ENCODE results near the gene ARIH2. TPM values are rescaled to one million over a fixed set of nuclear protein-coding genes. Genes with fewer than 3 reads are reported as not detected.

ARIH2 gene
- total and polyA plus RNA-seq, 2 donors (not counting 3 experiments of a cell fraction or from before 2014, with no cell fraction given): 59.7 to 85.5 TPM

DNA sequence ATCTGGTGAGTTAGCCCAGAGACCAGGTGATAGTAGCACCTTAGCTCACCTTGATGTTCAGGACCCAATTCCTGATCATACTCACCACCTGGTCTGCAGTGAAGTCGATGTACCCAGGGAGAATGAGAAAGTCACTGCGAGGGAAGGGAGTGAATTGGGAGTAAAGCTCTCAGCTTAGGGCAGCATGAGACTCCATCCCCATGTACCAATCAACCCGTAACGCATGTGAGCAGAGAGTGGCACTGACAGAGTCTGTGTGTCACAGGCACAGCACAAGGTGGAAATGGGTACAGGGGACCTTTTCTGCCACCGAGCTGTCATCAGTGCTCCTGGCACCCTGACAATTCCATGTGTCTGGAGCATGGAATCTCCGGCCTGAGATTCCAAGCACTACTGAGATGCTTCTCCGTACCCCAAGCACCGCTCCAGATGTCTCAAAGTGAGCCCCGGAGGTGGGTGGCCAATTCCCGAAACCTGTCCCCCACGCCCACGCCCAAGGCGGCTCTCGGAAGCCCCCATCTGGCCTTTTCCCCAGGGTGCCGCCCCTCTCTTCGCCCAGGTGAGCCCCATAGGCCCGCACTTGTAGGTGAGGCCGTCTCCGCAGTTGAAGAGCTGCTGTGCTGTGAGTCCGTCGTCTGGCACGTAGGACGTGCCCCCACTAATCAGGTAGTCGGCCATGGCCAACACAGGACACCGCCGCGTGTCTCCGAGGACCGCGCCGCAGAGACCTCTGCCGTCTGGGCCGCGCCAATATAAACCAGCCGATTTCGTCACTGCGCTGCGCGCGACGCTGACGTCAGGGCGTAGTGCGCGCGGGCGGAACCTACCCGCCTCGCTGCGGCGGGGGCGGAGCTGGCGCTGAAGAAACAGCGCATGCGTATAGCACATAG, 110.3 kb downstream of the ARIH2 start, which contains the start of gene IMPDH2:
Gene IMPDH2 (minus strand): TSS at position 726 of the 890 bp plus-strand sequence. CDS start 48 bp downstream, at position 678.
- dilution Hi-C loops (cut with MboI; ENCODE audit: extremely low pct_ligation_motif_present, low sequenced_read_pairs): no loop called here

More for the DNA sequence above, 110.3 kb downstream of the ARIH2 start, which contains the start of gene IMPDH2:
- Histone ChIP-seq H3K4me3 (replicated peaks in 1 of 3; ENCODE audit: insufficient read depth in 1 of 3, low read depth in 1 of 3, low read length in 3 of 3) (peak within 1 kb of the TSS; percentile 7 to 66 (median 44)), H3K79me2 (ENCODE audit: control insufficient read depth, insufficient read depth, low read length) (peaks cover 31% of the 10 kb centered on the region), H3K9me3 (replicated peaks; ENCODE audit: control insufficient read depth, insufficient read depth, low read length) (no peaks in the 10 kb centered on the region), H4K20me1 (replicated peaks; ENCODE audit: control insufficient read depth, extremely low read depth, insufficient read depth, low read length) (no peaks in the 10 kb centered on the region), H3K36me3 (ENCODE audit: control insufficient read depth in 2 of 2, extremely low read depth in 1 of 2, insufficient read depth in 2 of 2, low read length in 2 of 2) (peaks cover 24 to 50% of the 10 kb centered on the region in 2 experiments), H3K9ac (replicated peaks; ENCODE audit: extremely low read depth, insufficient read depth, low read length) (peak within 1 kb of the TSS; percentile 68), H3K9me1 (replicated peaks; ENCODE audit: control insufficient read depth, extremely low read depth, insufficient read depth, low read length) (no peaks in the 10 kb centered on the region), H3K4me1 (ENCODE audit: control insufficient read depth, extremely low read depth, insufficient read depth, low read length) (peaks cover 11% of the 10 kb centered on the region), H3K27me3 (ENCODE audit: control insufficient read depth in 2 of 2, insufficient read depth in 2 of 2, low read length in 2 of 2) (no peaks in the 10 kb centered on the region), H2AFZ (ENCODE audit: low read depth, low read length) (no peak within 1 kb of the TSS), H3K4me2 (ENCODE audit: insufficient read depth, low read length) (peak within 1 kb of the TSS; percentile 56), H3K27ac (ENCODE audit: insufficient read depth, low read depth, low read length) (peak within 1 kb of the TSS; percentile 30)
- peak; percentile 90 for FAIRE-seq
- BruUV-seq (replicated peaks): TSS peak; percentile 53
- TF ChIP-seq FOS (IDR thresholded peaks at IDR 0.05; ENCODE audit: borderline replicate concordance, insufficient read depth, low read length) (no peak), GATA2 (IDR thresholded peaks at IDR 0.05; ENCODE audit: insufficient read depth, insufficient read length, low read depth, low read length) (no peak), POLR2AphosphoS5 (IDR thresholded peaks at IDR 0.05; ENCODE audit: insufficient read depth, low read depth, low read length) (peak; percentile 100), POLR2A (IDR thresholded peaks at IDR 0.05; ENCODE audit: low read depth, low read length) (peak; percentile 99), MYC (IDR thresholded peaks at IDR 0.05; ENCODE audit: low read depth, low read length) (peak; percentile 83)
- TF ChIP-seq, protein P1, sequence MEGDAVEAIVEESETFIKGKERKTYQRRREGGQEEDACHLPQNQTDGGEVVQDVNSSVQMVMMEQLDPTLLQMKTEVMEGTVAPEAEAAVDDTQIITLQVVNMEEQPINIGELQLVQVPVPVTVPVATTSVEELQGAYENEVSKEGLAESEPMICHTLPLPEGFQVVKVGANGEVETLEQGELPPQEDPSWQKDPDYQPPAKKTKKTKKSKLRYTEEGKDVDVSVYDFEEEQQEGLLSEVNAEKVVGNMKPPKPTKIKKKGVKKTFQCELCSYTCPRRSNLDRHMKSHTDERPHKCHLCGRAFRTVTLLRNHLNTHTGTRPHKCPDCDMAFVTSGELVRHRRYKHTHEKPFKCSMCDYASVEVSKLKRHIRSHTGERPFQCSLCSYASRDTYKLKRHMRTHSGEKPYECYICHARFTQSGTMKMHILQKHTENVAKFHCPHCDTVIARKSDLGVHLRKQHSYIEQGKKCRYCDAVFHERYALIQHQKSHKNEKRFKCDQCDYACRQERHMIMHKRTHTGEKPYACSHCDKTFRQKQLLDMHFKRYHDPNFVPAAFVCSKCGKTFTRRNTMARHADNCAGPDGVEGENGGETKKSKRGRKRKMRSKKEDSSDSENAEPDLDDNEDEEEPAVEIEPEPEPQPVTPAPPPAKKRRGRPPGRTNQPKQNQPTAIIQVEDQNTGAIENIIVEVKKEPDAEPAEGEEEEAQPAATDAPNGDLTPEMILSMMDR (IDR thresholded peaks at IDR 0.05; ENCODE audit: extremely low read depth in 1 of 2, insufficient read depth in 1 of 2, low read depth in 1 of 2, low read length in 2 of 2): peak in 1 of 2 donors; percentile 3
- TF ChIP-seq, protein P2, sequence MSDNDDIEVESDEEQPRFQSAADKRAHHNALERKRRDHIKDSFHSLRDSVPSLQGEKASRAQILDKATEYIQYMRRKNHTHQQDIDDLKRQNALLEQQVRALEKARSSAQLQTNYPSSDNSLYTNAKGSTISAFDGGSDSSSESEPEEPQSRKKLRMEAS (IDR thresholded peaks at IDR 0.05; ENCODE audit: insufficient read depth, insufficient read length): peak; percentile 60
- POLR2A ChIA-PET: interaction anchor here (0.6 to 1.3 kb wide), 10 partner anchors 9 to 734 kb away, joined by 3 to 17 read pairs (median 4); partner anchors contain the start of genes ARIH2, QRICH1 and WDR6
- peak; percentile 97 for DNase-seq (ENCODE audit: low read depth, low spot score)
- CTCF ChIA-PET: interaction anchor here (0.6 to 2.3 kb wide), 5 partner anchors 9 to 65 kb away, joined by 3 to 19 read pairs (median 5); partner anchors contain the start of genes P4HTM, QRICH1 and WDR6
- intact Hi-C loops (cut with micrococcal nuclease): loop anchor here (1.0 kb wide), 2 partner anchors 22 to 65 kb away; partner anchors contain the start of genes QRICH1 and WDR6

All from endothelial cell of umbilical vein (primary cell).